Neural cell (in vitro differentiated cells): ENCODE data around the gene SLC38A11.

ENCODE experiments used
- RAD21 ChIP-seq: fragments of 450-650 bp; conservative IDR thresholded peaks from 2 replicates; pipeline ENCODE4 v1.6.1; 2014; ENCODE audit warnings: antibody characterized with exemption, mild to moderate bottlenecking, moderate library complexity
- TF ChIP-seq, protein P1 (sequence below): fragments of 450-650 bp; IDR thresholded peaks from 2 replicates; pipeline ENCODE4 v1.5.1; 2014; ENCODE audit warnings: antibody characterized with exemption, mild to moderate bottlenecking, moderate library complexity; ENCODE audit not compliant: poor library complexity, severe bottlenecking

GRCh38 chr2:164887434-164888144, 67.7 kb downstream of the SLC38A11 start:
- TF ChIP-seq, protein P1, sequence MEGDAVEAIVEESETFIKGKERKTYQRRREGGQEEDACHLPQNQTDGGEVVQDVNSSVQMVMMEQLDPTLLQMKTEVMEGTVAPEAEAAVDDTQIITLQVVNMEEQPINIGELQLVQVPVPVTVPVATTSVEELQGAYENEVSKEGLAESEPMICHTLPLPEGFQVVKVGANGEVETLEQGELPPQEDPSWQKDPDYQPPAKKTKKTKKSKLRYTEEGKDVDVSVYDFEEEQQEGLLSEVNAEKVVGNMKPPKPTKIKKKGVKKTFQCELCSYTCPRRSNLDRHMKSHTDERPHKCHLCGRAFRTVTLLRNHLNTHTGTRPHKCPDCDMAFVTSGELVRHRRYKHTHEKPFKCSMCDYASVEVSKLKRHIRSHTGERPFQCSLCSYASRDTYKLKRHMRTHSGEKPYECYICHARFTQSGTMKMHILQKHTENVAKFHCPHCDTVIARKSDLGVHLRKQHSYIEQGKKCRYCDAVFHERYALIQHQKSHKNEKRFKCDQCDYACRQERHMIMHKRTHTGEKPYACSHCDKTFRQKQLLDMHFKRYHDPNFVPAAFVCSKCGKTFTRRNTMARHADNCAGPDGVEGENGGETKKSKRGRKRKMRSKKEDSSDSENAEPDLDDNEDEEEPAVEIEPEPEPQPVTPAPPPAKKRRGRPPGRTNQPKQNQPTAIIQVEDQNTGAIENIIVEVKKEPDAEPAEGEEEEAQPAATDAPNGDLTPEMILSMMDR = no peak
- TF ChIP-seq RAD21 = no peak
